PC-3 (cell line): ENCODE measurements around the gene CCDC178.

Experiments
- CTCF ChIP-seq: fragments of 300-600 bp; sonication (generic); conservative IDR thresholded peaks from 2 replicates; pipeline ENCODE4 v1.5.1; 2017; ENCODE audit warnings: antibody characterized with exemption, low read depth, mild to moderate bottlenecking, low read length
- EZH2 ChIP-seq: fragments of 300-600 bp; sonication (generic); IDR thresholded peaks from one replicate; pipeline ENCODE4 v1.6.1; 2017; ENCODE audit warnings: antibody characterized with exemption, mild to moderate bottlenecking, low read length; ENCODE audit not compliant: unreplicated experiment
- EZH2phosphoT487 ChIP-seq: fragments of 300-600 bp; sonication (generic); IDR thresholded peaks from 2 replicates; pipeline ENCODE4 v1.6.1; 2018; ENCODE audit warnings: mild to moderate bottlenecking, antibody characterized with exemption, low read length, borderline replicate concordance

DNA sequence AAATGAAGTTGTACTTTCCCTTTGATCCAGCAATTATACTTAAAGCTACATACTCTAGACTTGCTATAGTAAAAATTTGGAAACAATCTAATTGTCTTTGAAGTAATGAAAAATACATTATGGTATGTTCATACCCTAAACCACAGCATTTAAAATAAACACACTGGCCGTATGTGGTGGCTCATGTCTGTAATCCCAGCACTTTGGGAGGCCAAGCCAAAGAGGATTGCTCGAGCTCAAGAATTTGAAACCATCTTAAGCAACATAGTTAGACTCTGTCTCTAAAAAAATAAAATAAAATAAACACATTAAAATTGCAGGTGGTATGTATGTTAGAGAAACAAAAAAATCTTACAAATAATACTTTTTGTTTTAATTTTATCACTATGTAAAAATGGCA, 459.6 kb downstream of the CCDC178 start:
- TF ChIP-seq CTCF (no peak), EZH2 (no peak), EZH2phosphoT487 (no peak)
